Measurements from ENCODE around the gene C1QL3. TPM values are rescaled to one million over a fixed set of nuclear protein-coding genes. Genes with fewer than 3 reads are reported as not detected.

C1QL3 gene
- polyA plus RNA-seq, 4 donors, result 0.07 to 0.69 TPM; not detected in 2

GRCh38 chr10:16518822-16519221, 2.9 kb downstream of the C1QL3 start:
- Histone ChIP-seq H3K4me3 (ENCODE audit: low read depth in 1 of 3, low read length in 3 of 3) (no peak overlapping the region), H3K9me3 (ENCODE audit: control insufficient read depth in 2 of 2, insufficient read depth in 1 of 2, low read depth in 1 of 2, low read length in 1 of 2) (no peaks in the 10 kb centered on the region), H3K36me3 (ENCODE audit: control insufficient read depth in 3 of 3, insufficient read depth in 2 of 3, low read depth in 1 of 3, low read length in 3 of 3) (no peaks in the 10 kb centered on the region), H3K4me1 (ENCODE audit: control insufficient read depth in 3 of 3, insufficient read depth in 2 of 3, low read depth in 1 of 3, low read length in 2 of 3) (peaks cover 0 to 6% (median 4%) of the 10 kb centered on the region in 3 donors), H3K27ac (ENCODE audit: low read depth in 1 of 3, low read length in 2 of 3) (no peak overlapping the region), H3K27me3 (ENCODE audit: control insufficient read depth in 3 of 3, insufficient read depth in 3 of 3, low read length in 3 of 3) (peaks cover 11 to 45% (median 13%) of the 10 kb centered on the region in 3 donors)
- 66 to 78% (median 74%) methylated on average over 4 of the region's 4 CpGs for WGBS, 3 donors
- DNase-seq (no peak), FAIRE-seq (no peak)

- H3K9me3 ChIP-seq (ENCODE audit: control insufficient read depth in 2 of 2, insufficient read depth in 1 of 2, low read depth in 1 of 2, low read length in 1 of 2), result no peaks in the 10 kb centered on the region
- DNase-seq (no peak), FAIRE-seq (no peak)
- H3K4me3 ChIP-seq (ENCODE audit: low read depth in 1 of 3, low read length in 3 of 3), result no peak overlapping the region
- peaks cover 0 to 3% (median 2%) of the 10 kb centered on the region in 3 donors for H3K36me3 ChIP-seq (ENCODE audit: control insufficient read depth in 3 of 3, insufficient read depth in 2 of 3, low read depth in 1 of 3, low read length in 3 of 3)
- H3K4me1 ChIP-seq (ENCODE audit: control insufficient read depth in 3 of 3, insufficient read depth in 2 of 3, low read depth in 1 of 3, low read length in 2 of 3), result no peaks in the 10 kb centered on the region
- no peaks in the 10 kb centered on the region for H3K27me3 ChIP-seq (ENCODE audit: control insufficient read depth in 3 of 3, insufficient read depth in 3 of 3, low read length in 3 of 3)
- WGBS, 3 donors, result 84 to 85% (median 84%) methylated on average over 9 of the region's 9 CpGs
- H3K27ac ChIP-seq (ENCODE audit: low read depth in 1 of 3, low read length in 2 of 3), result no peak overlapping the region
Observed at GRCh38 chr10:16510843-16511242, 10.8 kb downstream of the C1QL3 start.

- DNase-seq (no peak), FAIRE-seq (no peak)
- H3K27me3 ChIP-seq (ENCODE audit: control insufficient read depth in 3 of 3, insufficient read depth in 3 of 3, low read length in 3 of 3), result no peaks in the 10 kb centered on the region
- H3K4me1 ChIP-seq (ENCODE audit: control insufficient read depth in 3 of 3, insufficient read depth in 2 of 3, low read depth in 1 of 3, low read length in 2 of 3), result no peaks in the 10 kb centered on the region
- no peak overlapping the region for H3K27ac ChIP-seq (ENCODE audit: low read depth in 1 of 3, low read length in 2 of 3)
- H3K9me3 ChIP-seq (ENCODE audit: control insufficient read depth in 2 of 2, insufficient read depth in 1 of 2, low read depth in 1 of 2, low read length in 1 of 2), result no peaks in the 10 kb centered on the region
- H3K4me3 ChIP-seq (ENCODE audit: low read depth in 1 of 3, low read length in 3 of 3), result no peak overlapping the region
- 81 to 91% (median 90%) methylated on average over 5 of the region's 5 CpGs for WGBS, 3 donors
- H3K36me3 ChIP-seq (ENCODE audit: control insufficient read depth in 3 of 3, insufficient read depth in 2 of 3, low read depth in 1 of 3, low read length in 3 of 3), result peaks cover 0 to 3% (median 3%) of the 10 kb centered on the region in 3 donors
Observed at GRCh38 chr10:16509996-16510395, 11.7 kb downstream of the C1QL3 start.

- Histone ChIP-seq H3K27me3 (ENCODE audit: control insufficient read depth in 3 of 3, insufficient read depth in 3 of 3, low read length in 3 of 3) (no peaks in the 10 kb centered on the region), H3K9me3 (ENCODE audit: control insufficient read depth in 2 of 2, insufficient read depth in 1 of 2, low read depth in 1 of 2, low read length in 1 of 2) (no peaks in the 10 kb centered on the region), H3K27ac (ENCODE audit: low read depth in 1 of 3, low read length in 2 of 3) (no peak overlapping the region), H3K36me3 (ENCODE audit: control insufficient read depth in 3 of 3, insufficient read depth in 2 of 3, low read depth in 1 of 3, low read length in 3 of 3) (peaks cover 2 to 4% (median 3%) of the 10 kb centered on the region in 3 donors), H3K4me3 (ENCODE audit: low read depth in 1 of 3, low read length in 3 of 3) (no peak overlapping the region), H3K4me1 (ENCODE audit: control insufficient read depth in 3 of 3, insufficient read depth in 2 of 3, low read depth in 1 of 3, low read length in 2 of 3) (no peaks in the 10 kb centered on the region)
- DNase-seq (no peak), FAIRE-seq (no peak)
- WGBS, 3 donors, result 89 to 97% (median 95%) methylated on average over 1 of the region's 1 CpG
Observed at GRCh38 chr10:16505161-16505560, 16.5 kb downstream of the C1QL3 start.

- 95 to 97% (median 96%) methylated on average over 4 of the region's 4 CpGs for WGBS, 3 donors
- Histone ChIP-seq H3K9me3 (ENCODE audit: control insufficient read depth in 2 of 2, insufficient read depth in 1 of 2, low read depth in 1 of 2, low read length in 1 of 2) (no peaks in the 10 kb centered on the region), H3K4me1 (ENCODE audit: control insufficient read depth in 3 of 3, insufficient read depth in 2 of 3, low read depth in 1 of 3, low read length in 2 of 3) (no peaks in the 10 kb centered on the region), H3K27me3 (ENCODE audit: control insufficient read depth in 3 of 3, insufficient read depth in 3 of 3, low read length in 3 of 3) (no peaks in the 10 kb centered on the region), H3K36me3 (ENCODE audit: control insufficient read depth in 3 of 3, insufficient read depth in 2 of 3, low read depth in 1 of 3, low read length in 3 of 3) (peaks cover 0 to 5% (median 0%) of the 10 kb centered on the region in 3 donors), H3K27ac (ENCODE audit: low read depth in 1 of 3, low read length in 2 of 3) (no peak overlapping the region), H3K4me3 (ENCODE audit: low read depth in 1 of 3, low read length in 3 of 3) (no peak overlapping the region)
- FAIRE-seq, result no peak
- no peak for DNase-seq
Observed at GRCh38 chr10:16497911-16498310, 23.8 kb downstream of the C1QL3 start.

GRCh38 chr10:16493884-16494536, 27.7 kb downstream of the C1QL3 start:
- DNase-seq (no peak), FAIRE-seq (no peak)
- 83 to 92% (median 91%) methylated on average over 10 of the region's 10 CpGs for WGBS, 3 donors
- Histone ChIP-seq H3K27me3 (ENCODE audit: control insufficient read depth in 3 of 3, insufficient read depth in 3 of 3, low read length in 3 of 3) (no peaks in the 10 kb centered on the region), H3K27ac (ENCODE audit: low read depth in 1 of 3, low read length in 2 of 3) (no peak overlapping the region), H3K36me3 (ENCODE audit: control insufficient read depth in 3 of 3, insufficient read depth in 2 of 3, low read depth in 1 of 3, low read length in 3 of 3) (peaks cover 0 to 2% (median 2%) of the 10 kb centered on the region in 3 donors), H3K4me3 (ENCODE audit: low read depth in 1 of 3, low read length in 3 of 3) (no peak overlapping the region), H3K4me1 (ENCODE audit: control insufficient read depth in 3 of 3, insufficient read depth in 2 of 3, low read depth in 1 of 3, low read length in 2 of 3) (no peaks in the 10 kb centered on the region), H3K9me3 (ENCODE audit: control insufficient read depth in 2 of 2, insufficient read depth in 1 of 2, low read depth in 1 of 2, low read length in 1 of 2) (no peaks in the 10 kb centered on the region)

- no peaks in the 10 kb centered on the region for H3K4me1 ChIP-seq (ENCODE audit: control insufficient read depth in 3 of 3, insufficient read depth in 2 of 3, low read depth in 1 of 3, low read length in 2 of 3)
- no peak for FAIRE-seq
- H3K27ac ChIP-seq (ENCODE audit: low read depth in 1 of 3, low read length in 2 of 3), result no peak overlapping the region
- peaks cover 2 to 5% (median 3%) of the 10 kb centered on the region in 3 donors for H3K36me3 ChIP-seq (ENCODE audit: control insufficient read depth in 3 of 3, insufficient read depth in 2 of 3, low read depth in 1 of 3, low read length in 3 of 3)
- DNase-seq, result no peak
- 57 to 69% (median 59%) methylated on average over 2 of the region's 2 CpGs for whole genome bisulfite sequencing, 3 donors
- H3K9me3 ChIP-seq (ENCODE audit: control insufficient read depth in 2 of 2, insufficient read depth in 1 of 2, low read depth in 1 of 2, low read length in 1 of 2), result no peaks in the 10 kb centered on the region
- H3K4me3 ChIP-seq (ENCODE audit: low read depth in 1 of 3, low read length in 3 of 3), result no peak overlapping the region
- no peaks in the 10 kb centered on the region for H3K27me3 ChIP-seq (ENCODE audit: control insufficient read depth in 3 of 3, insufficient read depth in 3 of 3, low read length in 3 of 3)
Observed at GRCh38 chr10:16491933-16492332, 29.7 kb downstream of the C1QL3 start.

- DNase-seq, result no peak
- no peaks in the 10 kb centered on the region for H3K4me1 ChIP-seq (ENCODE audit: control insufficient read depth in 3 of 3, insufficient read depth in 2 of 3, low read depth in 1 of 3, low read length in 2 of 3)
- WGBS, 3 donors, result 97 to 100% (median 97%) methylated on average over 3 of the region's 3 CpGs
- no peaks in the 10 kb centered on the region for H3K9me3 ChIP-seq (ENCODE audit: control insufficient read depth in 2 of 2, insufficient read depth in 1 of 2, low read depth in 1 of 2, low read length in 1 of 2)
- H3K27ac ChIP-seq (ENCODE audit: low read depth in 1 of 3, low read length in 2 of 3), result no peak overlapping the region
- no peak overlapping the region for H3K4me3 ChIP-seq (ENCODE audit: low read depth in 1 of 3, low read length in 3 of 3)
- no peaks in the 10 kb centered on the region for H3K27me3 ChIP-seq (ENCODE audit: control insufficient read depth in 3 of 3, insufficient read depth in 3 of 3, low read length in 3 of 3)
- no peak for FAIRE-seq
- H3K36me3 ChIP-seq (ENCODE audit: control insufficient read depth in 3 of 3, insufficient read depth in 2 of 3, low read depth in 1 of 3, low read length in 3 of 3), result peaks cover 2 to 5% (median 3%) of the 10 kb centered on the region in 3 donors
Observed at GRCh38 chr10:16490511-16490910, 31.2 kb downstream of the C1QL3 start.

Measured in small intestine (tissue), 7 donors.